DND-41 (cell line): ENCODE data around the gene UGT1A5.

Experiments
- CTCF ChIP-seq: IDR thresholded peaks from 2 replicates; pipeline ENCODE4 v1.5.1; 2012; ENCODE audit warnings: borderline replicate concordance, low read length, moderate library complexity, mild to moderate bottlenecking; ENCODE audit not compliant: poor library complexity, severe bottlenecking; ENCODE audit errors: extremely low read depth
- EZH2 ChIP-seq: IDR thresholded peaks from 3 replicates; pipeline ENCODE4 v1.6.1; 2012; ENCODE audit warnings: borderline replicate concordance, low read depth, mild to moderate bottlenecking, moderate library complexity, low read length, inconsistent platforms; ENCODE audit not compliant: severe bottlenecking

- no peak for TF ChIP-seq CTCF
- TF ChIP-seq EZH2, result no peak
These were observed 33.5 kb upstream of the UGT1A5 start for GRCh38 chr2:233679196-233679595.
